Inferior parietal cortex (tissue), 1 donor: ENCODE results near the gene PKIB.
"Not testable (repeated sequence)": the region's sequence is repeated elsewhere in the genome, so short reads cannot be mapped to it uniquely, and the experiment has no call there.

Experiments used
- DNase-seq: peaks from one replicate; pipeline ENCODE4 v3.0.0-alpha.2; 2016; ENCODE audit errors: extremely low spot score

PKIB gene

GRCh38 chr6:122620902-122621301, 10.7 kb downstream of the PKIB start:
- DNase-seq: no peak

GRCh38 chr6:122621638-122622037, 11.4 kb downstream of the PKIB start:
- no peak for DNase-seq

GRCh38 chr6:122622479-122622878, 12.3 kb downstream of the PKIB start:
- DNase-seq: no peak

- DNase-seq: no peak
These were observed 13.1 kb downstream of the PKIB start for GRCh38 chr6:122623279-122623678.

- DNase-seq: no peak
These were observed 14.6 kb downstream of the PKIB start for GRCh38 chr6:122624853-122625252.

GRCh38 chr6:122628714-122629113, 18.5 kb downstream of the PKIB start:
- no peak for DNase-seq

GRCh38 chr6:122631571-122632249, 21.5 kb downstream of the PKIB start:
- no peak for DNase-seq

- no peak for DNase-seq
These were observed 30.2 kb downstream of the PKIB start for GRCh38 chr6:122640366-122640765.

- DNase-seq: no peak
These were observed 31.6 kb downstream of the PKIB start for GRCh38 chr6:122641819-122642218.

GRCh38 chr6:122642604-122643003, 32.4 kb downstream of the PKIB start:
- not testable (repeated sequence) for DNase-seq

GRCh38 chr6:122645256-122645655, 35.1 kb downstream of the PKIB start:
- DNase-seq: no peak

GRCh38 chr6:122647765-122648164, 37.6 kb downstream of the PKIB start:
- no peak for DNase-seq

- DNase-seq: no peak
These were observed 38.5 kb downstream of the PKIB start for GRCh38 chr6:122648726-122649125.

- no peak for DNase-seq
These were observed 39.5 kb downstream of the PKIB start for GRCh38 chr6:122649701-122650100.

GRCh38 chr6:122650403-122650802, 40.2 kb downstream of the PKIB start:
- no peak for DNase-seq

- no peak for DNase-seq
These were observed 40.8 kb downstream of the PKIB start for GRCh38 chr6:122651031-122651430.

- DNase-seq: no peak
These were observed 41.4 kb downstream of the PKIB start for GRCh38 chr6:122651604-122652003.

GRCh38 chr6:122652431-122652830, 42.2 kb downstream of the PKIB start:
- DNase-seq: no peak

GRCh38 chr6:122653094-122653493, 42.9 kb downstream of the PKIB start:
- no peak for DNase-seq

- no peak for DNase-seq
These were observed 43.8 kb downstream of the PKIB start for GRCh38 chr6:122654012-122654411.

GRCh38 chr6:122657601-122658000, 47.4 kb downstream of the PKIB start:
- no peak for DNase-seq

GRCh38 chr6:122660296-122660695, 50.1 kb downstream of the PKIB start:
- no peak for DNase-seq

GRCh38 chr6:122663981-122664380, 53.8 kb downstream of the PKIB start:
- no peak for DNase-seq

- no peak for DNase-seq
These were observed 55.7 kb downstream of the PKIB start for GRCh38 chr6:122665929-122666328.
